AG08396 (cell line): Measurements from ENCODE around the gene GAS1.
A peak's percentile ranks its signal among the peaks of the same experiment; 100 is the strongest.

Source experiments
- DNase-seq: peaks from one replicate; pipeline ENCODE4 v3.0.0; 2012; ENCODE audit warnings: low spot score, mixed read lengths

The GAS1 gene

DNA sequence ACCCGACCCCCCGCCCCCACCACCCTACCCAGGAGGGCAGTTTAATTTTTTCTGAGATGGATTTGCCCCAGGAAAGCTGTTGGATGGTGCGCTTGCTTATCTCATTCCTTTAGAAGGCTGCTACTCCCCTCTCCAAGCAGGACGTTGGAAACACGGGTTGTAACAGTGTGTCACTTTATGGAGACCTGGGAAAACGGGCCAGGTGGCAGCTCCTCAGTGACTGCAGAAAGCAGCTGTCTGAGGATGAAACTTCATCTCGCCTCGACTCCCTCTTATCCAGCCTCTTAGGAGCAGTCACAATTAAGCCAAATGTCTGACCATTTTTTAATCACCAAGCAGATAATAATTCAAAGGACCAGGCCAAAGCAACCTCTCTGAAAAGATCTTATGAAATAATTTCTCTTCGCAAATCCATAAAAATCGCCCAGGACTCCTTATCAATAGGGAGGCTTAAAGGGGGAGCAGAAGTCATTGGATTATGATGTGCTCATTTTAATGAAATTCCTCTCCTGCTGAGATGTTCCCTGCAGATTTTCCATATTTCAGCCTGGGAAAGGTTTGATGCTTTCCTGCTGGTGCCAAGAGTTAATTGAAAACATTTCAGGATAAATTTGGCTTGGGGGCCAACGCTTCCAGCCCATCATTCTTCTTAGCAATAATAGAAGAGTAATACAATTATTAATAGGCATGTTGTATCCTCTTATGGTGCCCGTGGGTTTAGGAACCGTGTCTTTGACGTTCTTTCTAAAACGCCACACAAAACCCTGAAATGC lies 26.0 kb downstream of the GAS1 start:
- no peak for DNase-seq

DNA sequence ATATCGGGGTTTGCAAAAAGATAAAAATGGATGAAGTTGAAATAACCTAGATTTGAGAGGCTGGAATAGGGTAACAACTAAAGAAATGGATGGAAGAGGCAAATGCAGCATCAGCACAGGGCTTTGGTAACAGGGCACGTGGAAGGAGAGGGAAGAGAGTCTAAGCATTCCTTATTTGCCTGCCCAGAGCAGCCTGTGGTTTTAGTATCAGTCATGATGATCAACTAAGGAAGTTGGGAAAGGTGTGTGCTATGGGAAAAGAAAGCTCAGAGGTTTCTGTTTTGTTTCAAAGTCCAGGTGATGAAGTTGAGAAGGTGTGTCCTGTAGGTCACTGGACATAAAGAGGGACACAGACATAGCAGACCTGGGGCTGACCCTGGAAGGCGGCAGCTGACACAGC lies 28.8 kb downstream of the GAS1 start:
- DNase-seq: no peak

DNA sequence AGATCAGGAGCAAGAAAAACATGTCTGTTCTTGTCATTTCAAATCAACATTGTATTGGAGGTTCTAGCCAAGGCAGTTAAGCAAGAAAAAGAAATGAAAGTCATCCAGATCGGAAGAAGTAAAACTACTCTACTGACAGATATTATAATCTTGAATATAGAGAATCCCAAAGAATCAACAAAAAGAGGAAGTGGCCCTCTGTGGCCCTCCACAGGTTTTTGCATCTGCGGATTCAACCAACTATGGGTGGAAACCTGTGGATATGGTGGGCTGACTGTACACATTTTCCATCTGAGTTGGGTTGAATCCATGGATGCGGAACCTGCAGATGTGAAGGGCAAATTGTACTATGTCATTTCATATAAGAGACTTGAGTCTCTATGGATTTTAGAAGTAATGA lies 35.1 kb downstream of the GAS1 start:
- no peak for DNase-seq

- peak; percentile 19 for DNase-seq
Measured at GRCh38 chr9:86909388-86909787, 37.9 kb downstream of the GAS1 start.

GRCh38 chr9:86908261-86908660 lies 39.0 kb downstream of the GAS1 start:
- no peak for DNase-seq

DNA sequence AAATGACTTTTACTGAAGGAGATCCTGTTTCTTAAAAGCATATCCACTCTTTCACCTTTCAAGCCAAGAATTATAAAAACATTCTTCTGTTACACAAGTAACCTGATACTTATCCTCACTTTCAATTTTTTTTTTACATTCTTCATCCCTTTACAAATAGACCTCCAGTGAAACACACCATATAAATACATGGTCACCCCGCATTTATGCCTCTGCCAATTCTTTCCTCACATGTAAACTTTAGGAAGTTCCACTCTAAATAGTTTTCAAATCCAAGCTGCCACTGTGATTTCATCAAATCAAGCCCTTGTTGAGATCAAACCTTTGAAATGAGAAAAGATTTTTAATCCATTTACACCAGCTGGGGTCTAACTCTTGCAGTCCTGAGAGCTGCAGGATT lies 40.0 kb downstream of the GAS1 start:
- DNase-seq: no peak

DNA sequence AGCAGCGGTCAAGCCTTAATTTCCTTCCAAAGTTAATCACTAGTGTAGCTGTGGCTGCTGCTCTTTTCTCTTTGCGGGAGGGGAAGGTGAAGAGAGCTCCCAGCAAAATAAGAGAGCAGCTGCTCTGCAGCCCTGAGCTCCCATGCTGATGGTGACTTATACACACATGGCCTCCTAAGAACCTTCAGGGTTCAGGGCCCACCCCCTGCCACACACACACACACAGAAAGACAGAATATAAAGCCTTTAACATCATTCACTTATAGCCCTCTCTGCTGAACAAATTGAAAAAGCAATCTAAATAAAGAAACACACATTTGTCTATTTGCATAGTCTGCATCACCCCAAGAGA lies 43.6 kb downstream of the GAS1 start:
- no peak for DNase-seq

GRCh38 chr9:86902991-86903733 lies 44.1 kb downstream of the GAS1 start:
- no peak for DNase-seq

DNA sequence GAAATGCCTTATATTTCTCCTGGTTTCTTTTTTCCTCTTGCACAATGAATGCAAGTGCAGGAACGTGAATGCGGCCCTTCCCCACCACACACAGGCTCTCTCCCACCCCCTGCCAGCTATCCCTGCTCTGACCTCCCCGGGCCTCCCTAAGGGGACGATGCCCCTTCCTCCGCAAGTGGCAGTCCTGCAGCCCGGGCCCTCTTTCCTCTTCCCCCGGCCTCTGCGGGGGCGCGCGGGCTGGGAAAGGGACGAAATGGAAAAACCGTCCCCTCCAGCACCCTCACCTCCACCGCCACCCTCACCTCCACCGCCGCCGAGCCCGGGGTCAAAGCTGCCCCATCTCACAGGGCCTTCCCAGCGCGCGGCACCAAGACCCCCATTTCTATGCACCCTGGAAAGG lies 44.7 kb downstream of the GAS1 start:
- no peak for DNase-seq

DNA sequence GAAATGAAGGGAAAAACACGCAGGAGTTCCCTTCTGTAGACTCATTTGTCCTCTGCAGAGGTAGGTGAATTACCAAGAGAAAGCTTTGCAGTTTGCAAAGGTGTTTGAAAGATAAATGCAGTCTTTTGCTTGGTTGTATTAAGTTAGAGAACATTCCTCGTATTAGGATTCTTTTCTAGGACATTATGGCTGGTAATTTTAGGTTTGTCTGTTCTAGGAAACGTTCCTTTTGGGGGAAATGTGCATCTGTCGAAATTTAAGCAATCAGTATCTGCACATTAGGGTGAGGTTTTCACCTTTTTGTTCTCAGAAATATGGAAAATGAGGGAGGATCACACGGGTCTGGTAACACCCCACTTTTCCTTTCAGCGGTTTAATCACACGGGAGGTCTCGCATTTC lies 45.1 kb downstream of the GAS1 start:
- DNase-seq: no peak

DNA sequence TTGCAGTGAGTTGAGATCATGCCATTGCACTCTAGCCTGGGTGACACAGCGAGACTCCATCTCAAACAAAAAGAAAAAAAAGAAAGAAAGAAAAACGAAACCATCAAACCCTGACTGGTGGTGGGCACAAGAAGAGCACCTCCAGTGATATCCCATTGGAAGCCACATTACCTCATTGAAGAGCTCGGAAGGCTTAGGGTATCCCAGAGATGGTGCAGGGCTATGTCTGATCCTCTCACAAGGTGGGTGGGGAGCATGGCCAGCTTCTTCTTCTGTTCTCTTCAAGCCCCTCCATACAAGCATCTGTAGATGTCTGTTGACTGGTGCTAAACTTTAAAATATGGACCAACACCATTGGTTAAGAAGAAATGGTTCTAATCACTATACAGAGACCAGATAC lies 45.8 kb downstream of the GAS1 start:
- DNase-seq: no peak
